ENCODE results near the gene NADK.

NADK gene

DNA sequence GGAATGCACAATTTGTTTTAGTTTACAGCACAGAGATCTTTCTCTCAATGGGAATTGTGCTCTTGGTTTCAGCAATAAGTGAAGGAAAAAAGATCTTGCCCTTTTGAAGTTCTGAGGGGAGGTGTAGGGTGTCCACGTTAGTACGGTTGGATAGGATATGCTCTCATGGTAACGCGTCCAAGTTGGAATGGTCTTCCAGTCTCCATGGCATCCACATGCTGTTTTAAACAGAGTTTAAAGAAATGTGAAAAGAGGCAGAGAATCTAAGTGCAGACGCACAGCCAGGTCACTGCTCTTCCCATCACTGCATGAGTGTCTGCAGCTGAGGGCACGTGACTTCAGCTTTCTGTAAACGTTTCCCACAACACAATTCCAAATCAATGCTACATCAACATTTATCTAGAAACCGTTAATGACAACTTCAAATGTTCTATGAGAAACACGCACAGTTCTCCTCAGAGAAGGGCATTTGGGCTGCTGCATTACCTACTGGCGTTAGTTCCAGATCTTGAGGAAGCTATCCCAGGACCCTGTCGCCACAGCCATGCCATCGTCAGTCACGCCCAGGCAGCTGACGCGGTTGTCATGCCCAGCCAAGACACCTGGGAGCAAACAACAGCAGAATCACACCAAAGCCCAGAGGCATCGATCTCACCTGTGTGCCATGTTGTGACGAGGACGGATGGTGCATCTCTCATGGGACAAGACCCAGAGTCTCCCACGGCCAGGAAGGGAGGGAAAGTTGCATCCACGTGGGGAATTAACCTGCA is 8.8 kb upstream of the NADK start:
- DNase-seq (ENCODE audit: low read depth, low spot score), result no peak

DNA sequence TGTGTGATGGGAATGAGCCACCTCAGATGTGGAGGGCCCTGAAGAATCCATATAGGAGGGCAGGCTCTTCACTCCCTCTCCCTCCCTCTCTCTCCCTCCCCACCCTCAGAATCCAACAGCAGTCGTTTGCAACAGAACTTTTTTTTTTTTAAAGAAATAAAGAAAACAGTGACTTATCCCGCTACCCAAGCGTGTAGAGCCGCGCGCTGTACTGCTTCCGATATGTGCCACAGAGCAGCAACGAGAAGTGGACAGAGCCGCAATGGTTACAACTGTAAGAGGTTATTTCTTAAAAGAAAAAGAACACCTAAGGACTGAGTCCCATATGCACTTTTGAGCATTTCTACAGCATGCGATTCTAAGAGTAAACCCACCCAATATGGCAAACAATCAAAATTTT is 7.4 kb upstream of the NADK start:
- no peak for DNase-seq (ENCODE audit: low read depth, low spot score)

DNA sequence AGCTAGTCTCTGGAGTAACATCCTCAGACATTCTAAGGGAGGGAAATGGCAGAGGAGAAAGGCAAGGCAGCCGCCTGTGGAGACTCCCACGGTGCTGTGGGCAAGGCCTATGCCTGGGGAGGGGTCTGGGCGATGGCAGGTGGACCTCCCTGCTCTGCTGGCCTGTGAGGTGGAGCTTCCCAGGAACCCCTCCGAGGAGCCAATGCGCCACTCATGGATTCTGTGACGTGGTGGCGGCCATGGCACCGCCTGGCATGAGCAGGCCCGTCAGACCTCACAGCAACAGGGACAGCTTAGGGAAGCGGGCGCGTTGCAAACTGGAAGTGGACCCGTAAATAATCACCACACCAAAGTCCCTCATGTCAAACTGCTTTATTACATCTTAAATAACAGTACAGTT is 6.7 kb upstream of the NADK start:
- DNase-seq (ENCODE audit: low read depth, low spot score), result no peak

DNA sequence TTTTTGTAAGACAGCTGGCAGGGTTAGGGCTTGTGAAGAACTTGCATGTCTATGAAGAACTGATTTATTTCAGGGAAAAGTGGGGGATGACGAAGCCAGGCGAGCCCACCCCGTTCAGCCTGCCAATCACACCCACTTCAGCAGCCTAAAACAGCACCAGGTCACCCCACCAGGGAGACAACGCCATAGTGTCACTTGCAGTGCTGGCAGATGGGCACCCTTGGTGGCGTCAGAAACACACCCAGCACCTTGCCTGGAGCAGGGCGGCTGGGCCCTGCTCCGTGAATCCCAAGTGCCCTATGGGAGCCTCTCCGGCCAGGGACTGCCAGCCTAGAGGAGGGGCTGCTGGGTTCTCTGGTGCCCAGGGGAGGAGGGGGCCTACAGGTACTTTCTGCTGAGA is 5.0 kb upstream of the NADK start:
- DNase-seq (ENCODE audit: low read depth, low spot score), result no peak

DNA sequence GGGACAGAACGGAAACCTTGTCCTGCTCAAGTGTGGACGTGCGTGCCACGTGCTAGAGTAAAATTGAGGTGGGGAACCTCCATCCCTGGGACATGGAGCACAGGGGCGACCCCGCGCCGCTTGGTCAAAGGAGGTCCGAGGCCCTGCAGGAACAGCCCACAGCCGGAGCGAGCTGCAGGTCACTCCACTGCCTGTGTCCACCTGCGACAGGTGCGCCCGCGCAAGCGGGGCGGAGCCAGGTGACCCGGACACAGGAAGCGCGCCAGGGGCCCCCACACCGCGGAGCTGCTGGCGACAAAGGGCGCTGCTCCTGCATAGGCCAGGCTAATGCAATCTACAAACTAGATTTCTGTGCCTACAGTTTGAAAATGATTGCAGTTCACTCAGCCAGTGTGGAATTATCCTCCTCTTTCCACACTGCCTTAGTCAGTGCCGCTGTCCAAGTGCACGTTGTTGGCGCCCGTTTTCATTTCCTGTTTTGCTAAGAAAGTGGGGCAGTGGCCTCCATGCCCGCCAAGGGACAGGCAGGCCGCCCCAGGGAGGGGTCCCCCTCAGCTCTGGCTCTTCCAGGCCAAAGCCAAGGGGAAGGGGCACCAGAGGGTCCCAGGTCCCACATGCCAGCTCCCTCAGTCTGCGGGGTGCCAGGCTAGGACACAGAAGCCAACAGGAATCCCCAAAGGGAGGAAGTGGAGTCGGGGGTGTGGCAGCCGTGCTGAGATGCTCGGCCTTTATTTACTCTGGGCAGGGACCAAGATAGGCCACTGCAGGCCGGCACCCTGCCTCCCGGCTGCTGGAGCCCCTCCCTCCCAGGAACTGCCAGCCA is 4.3 kb upstream of the NADK start:
- DNase-seq (ENCODE audit: low read depth, low spot score), result no peak

DNA sequence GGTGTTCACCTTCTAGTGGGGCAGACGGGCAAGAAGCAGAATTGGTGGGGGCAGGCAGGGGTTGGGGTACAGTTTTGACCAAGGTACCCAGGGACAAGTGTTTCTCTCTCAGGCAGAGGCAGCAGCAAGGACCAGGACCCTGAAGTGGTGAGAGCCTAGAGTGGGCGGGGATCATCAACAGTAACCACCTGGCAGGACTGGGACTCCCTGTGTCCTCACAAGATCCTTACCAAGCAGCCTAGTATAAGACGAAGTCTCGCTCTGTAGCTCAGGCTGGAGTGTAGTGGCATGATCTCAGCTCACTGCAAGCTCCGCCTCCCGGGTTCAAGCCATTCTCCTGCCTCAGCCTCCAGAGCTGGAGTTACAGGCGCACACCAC is 3.2 kb upstream of the NADK start:
- no peak for DNase-seq (ENCODE audit: low read depth, low spot score)

DNA sequence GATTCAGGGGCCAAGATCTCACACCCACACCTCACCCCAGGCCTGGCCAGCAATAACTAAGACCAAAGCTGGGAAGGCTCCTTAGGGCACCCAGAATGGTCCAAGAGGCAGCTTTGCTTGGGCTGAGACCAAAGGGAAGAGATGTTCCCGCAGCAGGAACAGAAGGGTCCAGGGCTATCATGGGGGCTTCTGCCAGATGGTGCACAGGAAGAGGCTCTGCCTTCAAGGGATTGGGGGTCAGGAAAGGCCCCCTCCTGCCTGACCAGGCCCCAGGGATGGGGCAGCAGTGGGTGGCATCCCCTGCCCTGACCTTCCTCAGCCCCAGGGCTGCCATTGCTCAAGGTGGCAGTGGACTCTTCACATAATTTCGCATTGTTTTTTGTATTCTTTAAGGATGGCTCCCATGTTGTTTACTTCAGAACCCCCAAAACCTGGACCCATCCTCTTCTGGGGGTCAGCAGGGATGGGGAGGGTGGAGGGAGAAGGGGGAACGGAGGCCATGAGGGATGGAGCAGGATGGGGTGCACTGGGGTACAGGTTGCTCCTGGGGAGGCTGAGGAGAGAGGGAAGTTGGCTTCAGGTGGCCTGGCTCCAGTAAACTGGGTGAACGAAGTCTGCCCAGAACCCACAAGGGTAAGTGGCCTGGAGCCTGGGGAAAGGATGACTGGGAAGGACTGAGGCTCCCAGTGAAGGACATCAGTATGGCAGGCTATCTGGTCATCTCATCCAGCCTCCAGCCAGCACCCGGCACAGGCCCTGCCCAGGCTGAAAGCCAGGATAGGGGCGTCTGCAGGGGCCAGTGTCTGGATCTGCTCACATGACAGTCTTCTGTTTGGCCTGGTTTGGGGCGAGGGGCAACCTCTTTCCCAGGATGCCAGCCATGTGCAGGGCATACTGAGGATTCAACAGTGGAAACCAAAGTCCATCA is 2.6 kb upstream of the NADK start:
- no peak for DNase-seq (ENCODE audit: low read depth, low spot score)

DNA sequence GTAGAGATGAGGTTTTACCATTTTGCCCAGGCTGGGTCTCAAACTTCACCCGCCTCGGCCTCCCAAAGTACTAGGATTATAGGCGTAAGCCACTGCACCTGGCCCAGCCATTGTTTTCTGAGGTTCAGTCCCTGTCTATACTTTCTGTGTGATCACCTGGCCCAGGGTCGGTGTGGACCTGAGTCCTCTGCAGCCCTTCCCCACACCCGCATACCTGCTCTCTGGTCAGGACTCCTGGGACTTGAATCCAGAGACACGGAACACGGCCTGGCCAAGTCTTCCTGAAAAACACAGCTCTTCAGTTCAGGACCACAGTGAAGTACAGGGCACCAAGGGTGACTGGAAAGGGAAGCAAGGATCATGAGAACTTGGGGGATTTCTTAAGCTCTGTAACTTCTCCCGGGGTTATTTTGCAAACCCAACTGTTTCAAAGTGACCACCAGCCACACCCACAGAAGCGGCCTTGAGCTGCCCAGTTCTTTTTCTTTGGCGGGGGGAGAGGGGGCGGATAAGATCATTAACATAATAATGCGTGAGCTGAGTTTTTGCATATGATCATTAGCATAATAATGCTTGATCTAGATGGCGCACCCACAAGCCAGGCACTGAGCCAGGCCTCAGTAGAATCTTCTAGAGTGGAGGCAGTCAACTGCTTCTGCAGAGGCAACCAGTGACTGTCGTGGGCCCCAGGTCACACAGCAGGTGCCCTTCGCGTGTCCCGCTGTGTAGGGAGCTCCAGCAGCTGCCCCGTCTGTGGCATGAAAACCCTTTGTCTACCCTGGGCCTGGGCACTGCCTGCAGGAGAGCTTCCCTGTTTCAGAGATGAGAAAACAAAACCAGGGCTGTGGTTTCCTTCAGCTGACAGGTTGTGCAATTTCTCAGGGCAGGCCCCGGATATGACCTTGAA is 1.7 kb upstream of the NADK start:
- no peak for DNase-seq (ENCODE audit: low read depth, low spot score)

DNA sequence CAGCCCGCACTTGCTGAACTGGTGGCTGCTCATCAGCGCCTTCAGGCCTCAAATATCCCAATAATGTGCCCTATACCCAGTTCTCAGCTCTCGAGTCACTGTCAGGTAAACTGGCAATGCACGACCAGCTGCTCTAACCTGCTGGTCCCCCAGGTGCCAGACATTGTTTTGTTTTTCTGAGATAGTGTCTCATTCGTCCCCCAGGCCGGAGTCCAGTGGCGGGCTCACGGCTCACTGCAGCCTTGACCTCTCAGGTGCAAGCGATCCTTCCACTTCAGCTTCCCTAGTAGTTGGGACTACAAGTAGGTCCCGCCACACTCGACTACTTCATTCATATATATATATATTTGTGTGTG is 1.0 kb upstream of the NADK start:
- no peak for DNase-seq (ENCODE audit: low read depth, low spot score)

DNA sequence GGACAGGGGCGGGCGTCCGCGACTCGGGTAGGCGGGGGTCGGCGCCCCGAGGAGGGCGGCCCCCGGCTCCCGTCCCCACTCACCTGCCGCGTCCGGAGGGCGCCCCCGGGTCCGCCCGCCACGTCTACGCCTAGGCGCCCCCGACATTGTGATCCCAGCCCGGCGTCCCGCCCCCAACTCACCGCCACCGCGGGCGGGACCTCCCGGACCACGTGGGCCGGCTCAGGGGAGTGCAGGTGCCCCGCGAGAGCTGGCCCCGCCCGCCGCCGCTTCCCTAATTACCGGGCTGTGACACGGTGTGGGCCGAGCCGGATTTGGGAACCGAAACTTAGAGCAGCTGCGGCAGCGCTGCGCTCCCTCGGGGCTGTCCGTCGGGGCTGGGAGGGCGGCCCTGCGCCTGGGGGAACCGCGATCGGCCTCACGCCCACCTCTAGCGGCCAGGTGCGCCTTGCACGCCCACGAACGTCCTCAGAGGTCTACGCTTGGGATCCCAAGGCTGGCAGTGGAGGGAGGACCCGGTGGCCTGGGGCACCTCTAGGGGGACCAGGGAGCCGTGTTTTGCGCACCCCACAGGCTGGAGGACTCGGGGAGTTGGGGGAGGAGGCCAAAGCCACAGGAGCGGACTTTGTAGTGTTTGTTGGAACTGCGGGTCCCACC is 521 bp upstream of the NADK start:
- DNase-seq (ENCODE audit: low read depth, low spot score), result peak; percentile 37

DNA sequence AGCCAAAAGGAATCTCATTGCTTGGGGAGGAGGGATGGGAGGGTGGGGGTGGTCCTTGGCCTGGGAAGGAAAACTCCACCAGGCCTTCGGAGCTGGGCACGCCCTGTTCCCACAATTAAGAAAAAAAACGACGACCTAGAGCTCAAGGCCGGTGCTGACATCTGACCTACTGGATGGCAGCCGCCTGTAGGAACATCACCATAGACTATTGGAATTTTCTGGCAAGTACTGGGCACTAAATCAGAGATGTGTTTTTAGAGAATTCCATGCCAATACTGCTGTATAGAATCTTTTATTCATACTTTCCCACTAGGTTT is 729 bp downstream of the NADK start:
- no peak for DNase-seq (ENCODE audit: low read depth, low spot score)

DNA sequence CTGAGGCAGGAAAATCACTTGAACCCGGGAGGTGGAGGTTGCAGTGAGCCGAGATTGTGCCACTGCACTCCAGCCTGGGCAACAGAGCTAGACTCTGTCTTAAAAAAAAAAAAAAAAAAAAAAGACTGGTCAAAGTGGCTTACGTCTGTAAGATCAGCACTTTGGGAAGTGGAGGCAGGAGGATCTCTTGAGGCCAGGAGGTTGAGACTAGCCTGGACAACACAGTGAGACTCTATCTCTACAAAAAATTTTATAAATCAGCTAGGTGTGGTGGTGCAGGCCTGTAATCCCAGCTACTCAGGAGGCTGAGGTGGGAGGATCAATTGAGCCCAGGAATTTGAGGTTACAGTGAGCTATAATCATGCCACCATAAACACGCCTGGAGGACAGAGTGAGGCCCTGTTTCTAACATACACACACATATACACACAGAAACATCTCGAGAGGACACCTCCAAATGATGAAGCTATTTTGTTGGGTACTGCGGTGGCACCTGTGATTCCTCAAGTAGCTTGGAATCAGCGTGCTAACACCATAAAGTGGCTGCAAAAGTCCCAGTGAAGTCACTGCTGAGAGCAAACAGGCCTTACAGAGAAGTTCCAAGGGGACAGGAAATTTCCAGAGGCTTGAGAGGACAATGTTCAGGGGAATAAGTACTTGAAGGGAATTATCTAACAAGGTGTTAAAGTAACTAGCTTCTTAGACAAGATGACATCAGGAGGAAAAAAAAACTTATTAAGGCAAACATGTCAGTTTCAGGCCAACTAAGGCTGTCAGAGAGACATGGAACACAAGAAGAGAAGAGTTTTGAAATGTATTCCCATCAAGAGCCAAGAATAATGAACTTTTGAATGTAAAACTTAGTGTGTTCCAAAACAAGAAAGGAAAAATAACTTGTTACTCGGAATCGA is 1.3 kb downstream of the NADK start:
- DNase-seq (ENCODE audit: low read depth, low spot score), result no peak

DNA sequence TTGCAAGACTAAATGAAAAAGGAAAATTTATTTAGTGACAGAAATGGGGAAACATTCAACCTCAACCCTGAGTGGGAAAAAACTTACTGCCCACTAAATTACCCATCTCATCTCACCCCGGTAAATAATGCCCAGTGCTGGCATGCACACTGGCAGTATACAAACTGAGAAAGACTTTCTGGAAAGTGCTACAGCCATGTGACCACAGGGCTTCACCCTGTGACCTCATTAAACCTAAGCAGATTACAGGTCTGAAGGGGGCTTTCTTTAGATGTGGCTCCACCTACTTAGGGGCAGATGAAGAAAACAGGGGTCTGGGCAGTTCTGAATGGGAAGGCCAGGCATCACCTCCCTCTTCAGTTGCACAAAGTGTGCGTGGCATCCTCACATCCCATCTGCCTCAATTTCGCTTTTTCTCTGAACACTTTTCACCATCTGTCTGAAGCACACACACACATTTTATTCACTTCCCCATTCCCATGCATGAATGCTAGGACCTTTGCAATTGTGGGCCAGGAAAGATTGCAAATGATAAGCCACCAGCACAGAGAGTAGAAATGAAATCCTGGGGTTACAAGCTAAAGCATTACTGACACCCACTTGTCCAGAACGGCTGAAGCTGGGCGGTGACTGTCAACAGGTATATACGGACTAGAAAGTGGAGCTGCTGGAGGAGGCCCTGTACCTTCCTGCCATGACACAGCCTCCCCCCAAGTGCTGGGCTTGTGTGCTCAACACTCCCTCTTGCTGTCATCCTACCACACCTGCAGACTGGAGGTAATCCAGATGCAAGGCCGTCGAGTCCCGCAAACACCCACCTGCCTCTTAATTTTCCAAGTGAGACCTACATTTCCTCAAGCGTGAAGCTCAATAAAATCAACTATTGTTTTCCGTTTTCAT is 2.7 kb downstream of the NADK start:
- DNase-seq (ENCODE audit: low read depth, low spot score), result no peak

DNA sequence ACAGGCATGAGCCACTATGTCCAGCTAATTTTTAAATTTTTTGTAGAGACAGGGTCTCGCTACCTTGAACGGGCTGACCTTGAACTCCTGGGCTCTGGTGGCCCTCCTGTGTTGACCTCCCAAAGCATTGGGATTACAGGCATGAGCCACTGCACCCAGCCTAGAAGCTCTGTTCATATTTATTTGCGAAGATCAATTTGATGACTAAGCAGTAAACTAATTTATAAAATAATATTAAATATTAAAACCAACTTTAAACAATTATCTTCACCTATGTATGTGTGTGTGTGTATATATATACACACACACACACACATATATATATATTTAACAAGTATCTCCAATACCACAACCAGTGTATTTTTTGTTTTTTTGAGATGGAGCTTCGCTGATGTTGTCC is 4.4 kb downstream of the NADK start:
- DNase-seq (ENCODE audit: low read depth, low spot score), result no peak

DNA sequence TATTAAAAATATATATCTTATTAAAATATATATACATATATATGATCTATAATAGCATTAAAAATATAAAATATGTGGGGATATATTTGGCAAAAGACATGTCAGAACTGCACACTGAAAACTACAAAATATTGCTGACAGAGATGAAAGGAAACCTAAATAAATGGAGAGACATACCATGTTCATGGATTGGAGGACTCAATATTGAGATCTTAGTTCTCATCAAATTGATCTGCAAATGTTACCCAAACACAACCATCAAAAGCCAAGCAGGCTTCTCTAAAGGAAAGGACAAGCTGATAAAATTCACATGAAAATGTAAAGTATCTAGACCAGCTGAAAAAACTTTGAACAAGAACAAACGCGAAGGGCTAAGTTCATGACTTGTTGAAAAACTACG is 7.2 kb downstream of the NADK start:
- DNase-seq (ENCODE audit: low read depth, low spot score), result no peak

DNA sequence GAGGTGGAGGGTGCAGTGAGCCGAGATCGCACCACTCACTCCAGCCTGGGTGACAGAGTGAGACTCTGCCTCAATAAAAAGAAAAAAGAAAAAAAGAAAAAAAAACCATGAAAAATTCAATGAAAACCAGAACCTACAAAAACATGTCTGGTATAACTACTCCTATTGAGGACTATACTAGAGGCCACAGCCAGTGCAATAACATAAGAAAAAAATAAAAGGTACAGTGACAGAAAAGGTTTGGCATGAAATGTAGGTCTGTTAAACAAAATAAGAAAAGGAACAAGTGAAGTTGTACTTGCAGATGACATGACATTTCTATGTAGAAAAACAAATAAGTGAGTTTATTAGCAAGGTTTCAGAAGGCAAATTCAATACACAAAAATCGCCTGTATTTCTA is 8.2 kb downstream of the NADK start:
- no peak for DNase-seq (ENCODE audit: low read depth, low spot score)

DNA sequence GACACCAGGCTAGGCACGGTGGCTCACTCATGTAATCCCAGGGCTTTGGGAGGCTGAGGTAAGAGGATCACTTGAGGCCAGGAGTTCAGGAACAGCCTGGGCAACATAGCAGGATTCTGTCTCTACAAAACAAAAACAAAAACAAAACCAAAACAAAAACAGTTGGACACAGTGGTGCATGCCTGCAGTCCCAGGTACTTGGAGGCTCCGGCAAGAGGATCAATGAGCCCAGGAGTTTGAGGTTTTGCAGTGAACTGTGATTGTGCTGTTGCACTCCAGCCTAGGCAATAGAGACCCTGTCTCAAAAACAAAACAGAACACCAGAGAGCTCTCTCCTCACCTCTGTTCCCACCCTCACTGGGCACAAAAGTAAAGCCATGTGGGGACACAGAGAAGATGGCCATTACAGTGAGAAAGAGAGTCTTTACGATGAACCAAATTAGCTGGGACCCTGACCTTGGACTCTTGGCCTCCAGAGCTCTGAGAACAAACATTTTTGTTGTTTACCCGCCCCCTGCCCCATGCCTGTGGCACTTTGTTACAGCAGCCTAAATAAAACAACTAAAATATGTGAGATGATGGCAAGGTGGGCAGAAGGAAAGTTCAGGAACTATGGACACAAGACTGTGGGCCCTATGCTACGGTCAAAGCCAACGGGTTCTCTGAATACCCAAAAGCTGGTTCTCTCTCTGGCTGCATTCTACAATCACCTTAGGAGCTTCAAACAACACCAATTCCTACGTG is 9.8 kb downstream of the NADK start:
- DNase-seq (ENCODE audit: low read depth, low spot score), result no peak

DNA sequence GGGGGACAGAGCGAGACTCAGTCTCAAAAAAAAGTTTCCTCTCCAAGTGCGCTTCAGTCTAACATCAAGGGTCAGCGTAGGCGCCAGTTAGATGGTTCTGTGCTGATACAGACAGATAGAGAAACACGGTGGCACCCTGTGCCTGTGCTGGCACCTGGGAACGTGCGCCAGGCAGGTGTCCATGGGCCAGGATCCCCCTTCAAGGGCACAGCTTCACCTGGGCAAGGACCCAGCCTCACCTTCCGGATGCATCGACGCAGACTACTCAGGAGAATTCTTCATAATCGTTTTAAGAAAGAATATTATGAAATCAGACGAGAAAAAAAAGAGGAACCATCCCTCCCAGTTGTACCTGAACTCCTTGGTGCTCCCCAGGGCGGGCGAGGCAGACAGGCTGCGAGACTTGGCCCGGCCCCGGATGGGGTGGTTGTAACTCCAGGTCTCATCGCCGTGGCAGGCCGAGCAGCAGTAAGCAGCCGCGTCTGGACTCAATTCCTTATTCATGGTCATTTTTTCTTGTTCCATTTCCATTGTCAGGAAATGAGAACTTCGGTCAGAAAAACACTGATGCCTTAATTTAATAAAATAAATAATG is 13.3 kb downstream of the NADK start:
- DNase-seq (ENCODE audit: low read depth, low spot score), result no peak
